H1 (cell line): ENCODE data around the gene CACNA2D3. TPM values are rescaled to one million over a fixed set of nuclear protein-coding genes. Genes with fewer than 3 reads are reported as not detected.

Source experiments
- FOSL1 ChIP-seq: IDR thresholded peaks from 2 replicates; pipeline ENCODE4 v1.6.1; 2011; ENCODE audit warnings: mild to moderate bottlenecking, low read depth, low read length, moderate library complexity; ENCODE audit not compliant: insufficient read depth
- NANOG ChIP-seq: IDR thresholded peaks from 2 replicates; pipeline ENCODE4 v1.6.1; 2011; ENCODE audit warnings: low read length, low read depth, mild to moderate bottlenecking, inconsistent platforms; ENCODE audit not compliant: insufficient read depth, poor library complexity, severe bottlenecking
- NRF1 ChIP-seq: IDR thresholded peaks from 2 replicates; pipeline ENCODE4 v1.6.1; 2011; ENCODE audit warnings: mild to moderate bottlenecking, low read depth, low read length, improper control_type of control experiment
- SAP30 ChIP-seq: fragments of 300-600 bp; sonication (generic); IDR thresholded peaks from 2 replicates; pipeline ENCODE4 v1.7.1; 2012; ENCODE audit warnings: low read length, moderate library complexity, mild to moderate bottlenecking, inconsistent platforms; ENCODE audit not compliant: insufficient read depth, insufficient replicate concordance
- ZNF274 ChIP-seq: IDR thresholded peaks from 2 replicates; pipeline ENCODE4 v1.7.0; 2012; ENCODE audit warnings: low read length, borderline replicate concordance; ENCODE audit errors: extremely low read depth
- polyA plus RNA-seq, 7 experiments: library from polyadenylated mRNA; depleted of rRNA in 3 of 7; stranded (reverse) in 5 of 7; unstranded in 2 of 7; fragments of >200 nt in 5 of 7; fragments of 200-250 nt in 2 of 7; gene quantifications; 1 replicate in 5 of 7; 2 replicates in 1 of 7; 4 replicates in 1 of 7; pipeline versions ENCODE4 v1.2.1 to v1.2.3, GENCODE V29; 2011 to 2013; ENCODE audit warnings: missing spikeins in 2 of 7, mixed read lengths in 2 of 7
- total RNA-seq: library from RNA; stranded (reverse); fragmentation: NEBNext Ultra II Directional; extraction: Animal tissue kit (Norgen Biotek cat#: 25700); gene quantifications from 2 replicates; pipeline ENCODE4 v1.2.1, GENCODE V29; 2021
- TF ChIP-seq, protein P1 (sequence below): IDR thresholded peaks from 2 replicates; pipeline ENCODE4 v1.6.1; 2012; ENCODE audit warnings: low read length, inconsistent platforms

Gene CACNA2D3
- total and polyA plus RNA-seq, 2 of the 8 experiments (the other 6 are each of a cell fraction or from before 2014, with no cell fraction given): 1.5 to 1.8 TPM

DNA sequence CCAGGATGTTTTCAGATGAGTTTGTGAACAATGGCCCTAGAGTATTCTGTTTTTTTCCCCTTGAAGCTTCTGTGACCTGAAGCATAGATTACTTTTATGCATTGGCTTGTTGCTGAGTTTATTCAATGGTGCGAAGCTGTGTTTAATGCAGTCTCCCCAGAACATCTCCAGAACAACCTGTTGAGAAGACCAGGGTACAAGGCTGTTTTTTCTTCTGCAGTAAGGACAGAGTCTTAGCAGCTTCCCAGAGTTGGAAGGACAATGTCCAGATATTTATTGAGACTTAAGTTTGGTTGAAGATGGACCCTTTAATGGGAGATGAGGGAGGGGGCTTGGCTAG lies 509.9 kb downstream of the CACNA2D3 start (continued):
- no peak for TF ChIP-seq FOSL1
- no peak for TF ChIP-seq SAP30
- no peak for TF ChIP-seq NRF1
- no peak for TF ChIP-seq NANOG
- TF ChIP-seq, protein P1, sequence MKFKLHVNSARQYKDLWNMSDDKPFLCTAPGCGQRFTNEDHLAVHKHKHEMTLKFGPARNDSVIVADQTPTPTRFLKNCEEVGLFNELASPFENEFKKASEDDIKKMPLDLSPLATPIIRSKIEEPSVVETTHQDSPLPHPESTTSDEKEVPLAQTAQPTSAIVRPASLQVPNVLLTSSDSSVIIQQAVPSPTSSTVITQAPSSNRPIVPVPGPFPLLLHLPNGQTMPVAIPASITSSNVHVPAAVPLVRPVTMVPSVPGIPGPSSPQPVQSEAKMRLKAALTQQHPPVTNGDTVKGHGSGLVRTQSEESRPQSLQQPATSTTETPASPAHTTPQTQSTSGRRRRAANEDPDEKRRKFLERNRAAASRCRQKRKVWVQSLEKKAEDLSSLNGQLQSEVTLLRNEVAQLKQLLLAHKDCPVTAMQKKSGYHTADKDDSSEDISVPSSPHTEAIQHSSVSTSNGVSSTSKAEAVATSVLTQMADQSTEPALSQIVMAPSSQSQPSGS: no peak
- no peak for TF ChIP-seq ZNF274
